GM04504 (cell line): ENCODE data around the gene JAK3.
"Not testable (repeated sequence)": the region's sequence is repeated elsewhere in the genome, so short reads cannot be mapped to it uniquely, and the experiment has no call there.

Experiments used
- DNase-seq: peaks from one replicate; pipeline ENCODE4 v3.0.0-alpha.2; 2012; ENCODE audit warnings: low read depth

Gene JAK3

DNA sequence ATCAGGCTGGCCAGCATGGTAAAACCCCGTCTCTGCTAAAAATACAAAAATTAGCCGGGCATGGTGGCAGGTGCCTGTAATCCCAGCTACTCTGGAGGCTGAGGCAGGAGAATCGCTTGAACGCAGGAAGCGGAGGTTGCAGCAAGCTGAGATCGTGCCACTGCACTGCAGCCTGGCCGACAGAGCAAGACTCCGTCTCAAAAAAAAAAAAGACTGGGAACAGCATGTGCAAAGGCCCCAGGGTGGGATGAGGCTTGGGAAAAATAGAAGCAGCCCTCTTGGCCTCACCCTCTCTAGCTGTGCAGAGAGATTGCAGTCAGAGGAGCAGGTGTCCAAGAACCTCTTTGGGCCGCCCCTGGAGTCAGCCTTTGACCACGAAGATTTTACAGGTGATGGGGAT is 69.9 kb downstream of the JAK3 start:
- not testable (repeated sequence) for DNase-seq

DNA sequence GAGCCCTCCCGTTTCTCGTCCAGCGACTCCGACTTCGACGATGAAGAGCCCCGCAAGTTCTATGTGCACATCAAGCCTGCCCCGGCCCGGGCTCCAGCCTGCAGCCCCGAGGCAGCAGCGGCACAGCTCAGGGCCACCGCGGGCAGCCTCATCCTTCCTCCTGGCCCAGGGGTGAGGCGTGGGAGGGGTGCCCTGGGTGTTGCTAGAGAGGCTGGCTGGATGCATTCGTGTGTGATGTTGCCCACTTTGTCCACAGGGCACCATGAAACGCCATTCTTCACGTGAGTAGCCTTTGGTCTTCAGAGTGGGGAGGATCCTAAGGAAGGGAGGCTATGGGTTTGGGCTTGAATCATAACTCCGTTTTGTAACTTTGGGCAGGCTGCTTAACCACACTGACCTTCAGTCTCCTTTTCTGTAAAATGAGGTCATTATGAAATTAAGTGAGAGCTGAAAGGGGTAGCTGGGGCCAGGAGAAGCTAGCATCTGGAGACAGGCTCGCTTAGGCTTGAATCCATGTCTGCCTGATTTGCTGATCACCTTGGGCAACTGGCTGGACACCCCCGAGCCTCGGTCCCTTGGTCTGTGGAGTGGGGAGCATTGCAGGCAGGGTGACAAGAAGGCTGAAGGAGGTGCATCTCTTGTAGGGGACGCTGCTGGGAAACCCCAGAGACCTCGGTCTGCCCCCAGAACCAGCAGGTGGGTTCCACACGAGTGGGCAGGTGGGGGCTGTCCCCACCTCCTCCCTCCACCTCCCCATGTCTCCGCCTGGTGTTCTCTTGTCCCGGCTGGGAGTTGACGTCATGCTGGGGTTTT is 71.6 kb downstream of the JAK3 start:
- DNase-seq, result no peak

DNA sequence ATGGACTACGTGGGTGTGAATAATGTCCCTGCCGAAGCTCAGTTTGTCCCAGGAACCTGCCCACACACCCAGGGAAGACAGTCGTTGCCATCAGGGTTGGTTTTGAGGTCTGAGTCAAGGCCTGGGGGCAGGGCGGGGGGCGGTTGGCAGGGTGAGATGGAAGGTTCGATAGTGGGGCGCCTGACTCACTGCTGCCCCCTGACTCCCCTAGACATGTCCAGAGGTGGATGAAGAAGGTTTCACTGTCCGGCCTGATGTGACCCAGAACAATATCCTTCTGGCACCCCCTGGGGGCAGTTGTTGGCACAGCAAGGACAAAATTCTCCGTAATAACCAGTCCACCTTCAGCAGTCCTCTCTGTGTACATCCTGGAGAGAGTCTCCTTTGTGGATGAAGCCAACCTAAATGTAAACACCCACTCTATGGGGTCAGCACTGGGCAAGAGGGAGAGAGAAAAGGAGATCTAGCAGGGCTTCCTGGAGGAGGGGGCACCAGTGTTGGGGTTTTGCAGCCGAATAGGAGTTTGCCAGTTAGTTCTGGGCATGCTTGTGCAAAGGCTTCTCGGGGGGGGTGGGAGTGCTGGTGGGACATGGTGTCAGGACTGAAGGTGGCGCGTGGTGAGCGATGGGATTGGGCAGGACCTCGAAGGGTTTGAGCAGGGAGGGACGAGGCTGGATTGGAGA is 72.4 kb downstream of the JAK3 start:
- no peak for DNase-seq
